A172 (cell line): ENCODE data around the gene CSPG4. TPM values are rescaled to one million over a fixed set of nuclear protein-coding genes. Genes with fewer than 3 reads are reported as not detected.
A peak's percentile ranks its signal among the peaks of the same experiment; 100 is the strongest.
"Not testable (repeated sequence)": the region's sequence is repeated elsewhere in the genome, so short reads cannot be mapped to it uniquely, and the experiment has no call there.

Experiments used
- DNase-seq: peaks from one replicate; pipeline ENCODE4 v3.0.0-alpha.2; 2015; ENCODE audit warnings: low spot score
- total RNA-seq: library from RNA; depleted of rRNA; stranded (reverse); fragments of >200 nt; shearing (Covaris generic); gene quantifications from 2 replicates; pipeline ENCODE4 v1.2.3, GENCODE V29; 2014

CSPG4 gene
- total RNA-seq, 1 experiment from 2014 or later: 171 TPM

DNA sequence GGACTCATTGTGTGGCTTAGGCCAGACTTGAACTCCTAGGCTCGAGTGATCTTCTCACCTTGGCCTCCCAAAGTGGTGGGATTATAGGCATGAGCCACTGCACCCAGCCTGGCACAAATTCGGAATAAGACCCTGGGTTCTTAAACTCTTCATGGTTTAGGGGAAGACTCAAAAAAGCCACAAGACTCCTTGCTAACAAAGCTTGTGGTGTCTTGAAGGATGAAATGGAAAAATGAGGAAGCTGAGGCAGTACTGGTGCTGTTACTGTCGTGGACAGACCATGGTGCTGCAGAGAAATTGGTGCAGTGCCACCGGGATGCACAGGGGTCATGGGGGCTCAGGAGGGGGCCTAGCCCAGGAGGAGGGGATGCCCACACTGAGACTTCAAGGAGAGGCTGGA, 20.3 kb downstream of the CSPG4 start:
- DNase-seq: not testable (repeated sequence)

DNA sequence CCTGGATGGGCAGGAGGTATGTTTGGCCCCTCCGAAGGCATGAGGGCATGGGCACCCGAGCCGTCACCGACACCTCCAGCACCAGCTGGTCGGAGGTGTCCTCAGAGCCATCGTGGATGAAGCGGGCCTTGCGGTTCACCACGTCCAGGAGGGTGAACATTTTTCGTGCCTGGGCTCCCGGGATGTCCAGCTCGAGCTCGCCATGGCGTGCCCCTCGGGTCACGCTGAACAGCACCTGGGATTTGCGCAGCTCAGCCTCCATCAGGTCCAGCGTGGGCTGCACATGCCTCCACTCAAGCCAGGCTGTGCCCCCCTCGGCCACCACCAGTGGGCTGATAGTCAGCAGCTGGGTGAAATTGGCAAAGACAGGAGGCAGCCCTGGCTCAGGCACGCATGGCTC, 23.2 kb downstream of the CSPG4 start:
- DNase-seq: not testable (repeated sequence)

DNA sequence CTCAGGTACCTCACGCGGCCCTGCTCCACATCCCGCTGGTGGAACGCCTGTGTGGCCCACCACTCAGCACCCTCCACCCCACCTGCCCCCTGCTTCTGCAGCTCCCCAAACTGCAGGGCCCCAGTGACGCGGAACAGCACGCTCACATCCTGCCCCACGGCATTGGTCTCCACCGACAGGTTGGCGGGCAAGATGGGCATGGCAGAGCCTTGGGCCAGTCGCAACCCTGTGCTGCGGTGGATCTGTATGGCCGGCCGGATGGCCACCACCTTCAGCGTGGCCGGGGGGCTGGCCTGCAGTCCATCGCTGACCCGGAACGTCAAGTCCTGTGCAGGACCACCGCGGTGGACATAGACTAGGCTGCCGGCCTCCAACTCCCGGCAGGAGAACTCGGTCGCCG, 23.8 kb downstream of the CSPG4 start:
- DNase-seq: no peak

DNA sequence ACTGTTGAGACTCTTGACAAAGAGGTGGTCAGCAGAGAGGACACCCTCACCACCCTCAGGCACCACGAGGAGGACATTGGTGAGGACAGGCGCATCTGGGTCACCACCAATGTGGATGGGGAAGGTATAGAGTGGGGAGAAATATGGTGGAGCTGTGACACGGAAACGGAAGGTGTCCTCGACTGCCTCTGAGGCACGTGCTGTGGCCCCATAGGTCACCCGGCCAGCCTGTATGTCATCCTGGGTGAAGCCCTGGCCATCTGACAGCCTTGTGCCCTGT, 24.4 kb downstream of the CSPG4 start:
- no peak for DNase-seq

DNA sequence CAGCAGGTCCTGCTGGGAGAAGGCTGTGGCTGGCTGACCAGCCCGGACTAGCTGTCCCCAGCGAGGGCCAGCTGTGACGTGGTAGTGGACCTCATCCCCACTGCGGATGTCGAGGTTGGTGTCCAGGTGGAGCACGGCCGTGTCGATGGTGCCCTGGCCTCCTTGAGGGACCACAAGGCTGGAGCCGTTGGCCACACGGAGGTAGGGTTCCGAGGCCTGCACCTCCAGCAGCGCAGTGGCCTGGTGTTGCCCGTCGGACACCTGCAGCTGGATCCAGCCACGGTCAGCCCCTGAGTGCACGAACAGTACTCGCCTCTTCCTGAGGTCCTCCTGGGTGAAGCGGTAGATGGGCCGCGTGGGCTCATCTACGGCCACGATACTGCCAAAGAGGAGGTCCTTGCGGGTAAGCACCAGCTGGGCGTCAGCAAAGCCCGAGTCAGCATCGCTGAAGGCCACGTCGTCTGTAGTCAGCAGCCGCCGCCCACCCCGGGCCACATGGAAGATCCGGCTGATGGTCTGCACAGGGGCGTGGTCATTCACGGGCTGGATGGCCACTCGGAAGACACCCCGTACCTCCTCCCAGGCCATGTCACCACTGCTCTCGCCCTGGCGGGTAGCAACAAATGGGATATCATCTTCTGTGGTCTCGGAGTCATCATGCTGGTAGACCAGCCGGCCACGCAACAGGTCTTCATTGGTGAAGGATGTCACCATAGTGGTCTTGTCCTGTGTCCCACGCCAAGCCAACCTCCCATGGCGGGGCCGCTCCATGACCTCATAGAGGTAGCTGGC, 25.0 kb downstream of the CSPG4 start:
- DNase-seq: no peak

DNA sequence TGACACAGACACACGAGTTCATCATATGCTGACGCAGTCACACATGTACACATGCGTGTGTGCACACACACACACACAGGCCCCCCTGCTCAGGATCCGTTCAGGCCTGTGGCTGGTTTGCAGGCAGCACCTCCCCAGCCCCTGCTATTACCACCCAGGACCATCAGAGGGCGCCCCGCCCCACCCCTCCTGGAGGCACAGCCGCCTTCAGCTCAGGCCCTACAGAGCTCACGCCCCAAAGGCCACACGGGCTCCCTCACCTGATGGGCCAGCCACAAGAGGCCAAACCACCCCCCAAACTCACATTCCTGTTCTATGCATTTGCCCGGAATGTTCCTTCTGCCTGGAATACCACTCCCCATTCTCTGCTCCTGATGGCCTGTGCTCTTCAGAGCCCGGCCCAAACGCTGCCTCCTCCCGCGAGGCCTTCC, 26.4 kb downstream of the CSPG4 start:
- DNase-seq: peak; percentile 44

DNA sequence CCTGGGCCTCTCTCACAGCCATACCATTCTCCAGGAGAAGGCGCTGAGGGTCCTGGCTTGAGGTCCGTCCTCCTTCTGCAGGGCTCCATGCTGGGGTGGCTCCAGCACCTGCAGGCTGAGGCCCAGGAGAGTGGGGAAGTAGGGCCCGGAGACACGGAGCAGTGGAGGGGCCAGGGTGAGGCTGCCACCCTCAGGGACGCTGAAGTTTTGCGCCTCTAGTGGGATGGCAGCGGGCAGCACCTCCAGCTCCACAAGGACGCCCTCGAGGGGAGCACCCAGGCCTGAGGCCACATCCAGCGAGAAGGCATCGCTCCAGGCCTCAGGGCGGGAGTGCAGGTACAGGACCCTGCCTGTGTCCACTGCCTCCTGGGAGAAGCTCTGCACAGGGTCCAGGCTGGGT, 27.5 kb downstream of the CSPG4 start:
- DNase-seq: no peak

DNA sequence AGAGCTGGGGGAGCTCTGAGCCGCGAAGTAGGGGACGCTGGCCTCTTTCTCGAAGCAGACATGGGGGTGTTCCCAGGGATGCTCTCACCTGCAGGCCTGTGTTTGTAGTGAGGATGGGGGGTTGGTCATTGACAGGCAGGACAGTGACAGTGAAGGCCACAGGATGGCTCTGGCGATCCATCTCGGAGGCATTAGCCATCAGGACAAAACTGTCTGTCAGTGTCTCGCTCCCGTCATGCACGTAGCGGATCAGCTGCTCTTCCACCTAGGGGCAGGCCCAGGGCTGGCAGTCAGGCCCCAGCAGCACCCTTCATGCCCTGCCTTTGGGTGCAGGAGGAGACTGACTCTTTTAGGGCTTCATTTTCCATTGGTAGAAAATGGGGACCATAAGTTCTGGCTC, 28.0 kb downstream of the CSPG4 start:
- no peak for DNase-seq

DNA sequence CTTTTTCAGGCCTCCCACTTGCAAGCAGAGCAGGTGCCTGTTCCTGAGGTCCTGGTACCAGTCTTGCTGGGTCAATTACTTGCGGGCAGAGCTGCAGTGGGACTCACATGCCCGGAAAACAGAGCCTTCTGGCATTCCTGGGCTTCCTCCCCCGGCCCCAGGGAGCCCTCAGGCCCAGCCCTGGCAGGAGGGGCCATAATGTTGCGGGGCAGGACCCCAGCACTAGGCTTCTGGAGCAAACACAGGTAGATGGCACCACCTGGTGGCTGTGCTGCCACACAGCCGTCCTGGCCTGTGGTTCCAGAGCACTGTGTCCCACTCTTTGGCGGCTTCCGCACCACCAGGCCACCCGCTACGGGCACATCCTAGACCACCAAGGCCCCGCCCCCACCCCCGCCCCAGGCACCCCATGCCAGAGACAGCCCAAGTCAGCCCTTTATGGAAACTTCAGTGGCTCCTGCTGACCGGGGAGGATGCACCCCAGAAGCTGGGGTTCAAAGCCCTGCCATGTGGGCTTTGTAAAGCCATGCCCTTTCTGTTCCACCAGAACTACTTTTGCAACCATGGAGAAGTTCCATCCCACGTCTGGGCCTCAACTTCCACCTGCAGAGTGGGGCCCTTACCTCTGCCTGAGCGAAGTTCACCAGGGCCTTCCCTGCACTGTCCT, 28.9 kb downstream of the CSPG4 start:
- peak; percentile 38 for DNase-seq

DNA sequence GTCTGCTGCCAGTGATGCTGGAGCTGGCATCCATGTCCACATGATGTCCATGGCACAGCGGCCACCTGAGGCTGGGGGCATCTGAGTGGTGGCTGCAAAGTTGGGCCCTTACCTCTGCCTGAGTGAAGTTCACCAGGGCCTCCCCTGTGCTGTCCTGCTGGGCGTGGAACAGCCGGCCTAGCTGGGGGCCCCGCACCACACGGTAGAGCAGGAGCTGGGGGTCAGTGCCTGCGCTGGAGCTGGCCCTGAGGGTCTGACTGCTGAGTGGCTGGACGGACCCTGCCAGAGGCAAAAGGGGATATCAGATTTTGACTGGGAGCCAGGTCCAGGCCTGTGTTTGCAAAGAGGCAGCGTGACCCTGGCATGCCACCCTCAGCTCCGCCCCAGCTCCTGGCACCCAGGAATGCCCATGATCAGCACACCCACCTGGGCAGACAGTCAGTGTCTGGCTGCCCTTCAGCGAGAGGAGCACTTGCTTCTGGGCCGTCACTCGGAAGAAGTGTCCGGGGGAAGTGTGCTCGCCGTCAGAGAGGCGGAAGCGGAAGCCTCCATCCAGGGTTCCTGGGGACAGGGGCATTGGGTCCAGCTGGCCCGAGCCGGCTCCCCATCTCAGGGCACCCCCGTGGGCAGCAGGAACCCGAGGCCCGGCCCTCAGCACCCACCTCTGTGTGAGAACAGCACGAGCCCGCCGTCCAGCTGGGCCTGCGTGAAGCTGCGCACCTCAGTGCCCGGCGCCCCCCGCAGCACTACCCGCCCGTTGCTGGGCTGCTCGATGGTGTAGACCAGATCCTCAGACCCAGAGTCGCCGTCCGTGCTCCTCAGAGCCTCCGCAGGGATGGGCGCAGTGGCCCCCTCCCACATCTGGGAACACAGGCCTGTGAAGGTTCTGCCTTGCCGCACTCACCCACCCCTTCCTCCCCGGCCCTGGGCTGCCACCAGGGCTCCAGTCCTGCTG, 30.2 kb downstream of the CSPG4 start:
- DNase-seq: no peak

DNA sequence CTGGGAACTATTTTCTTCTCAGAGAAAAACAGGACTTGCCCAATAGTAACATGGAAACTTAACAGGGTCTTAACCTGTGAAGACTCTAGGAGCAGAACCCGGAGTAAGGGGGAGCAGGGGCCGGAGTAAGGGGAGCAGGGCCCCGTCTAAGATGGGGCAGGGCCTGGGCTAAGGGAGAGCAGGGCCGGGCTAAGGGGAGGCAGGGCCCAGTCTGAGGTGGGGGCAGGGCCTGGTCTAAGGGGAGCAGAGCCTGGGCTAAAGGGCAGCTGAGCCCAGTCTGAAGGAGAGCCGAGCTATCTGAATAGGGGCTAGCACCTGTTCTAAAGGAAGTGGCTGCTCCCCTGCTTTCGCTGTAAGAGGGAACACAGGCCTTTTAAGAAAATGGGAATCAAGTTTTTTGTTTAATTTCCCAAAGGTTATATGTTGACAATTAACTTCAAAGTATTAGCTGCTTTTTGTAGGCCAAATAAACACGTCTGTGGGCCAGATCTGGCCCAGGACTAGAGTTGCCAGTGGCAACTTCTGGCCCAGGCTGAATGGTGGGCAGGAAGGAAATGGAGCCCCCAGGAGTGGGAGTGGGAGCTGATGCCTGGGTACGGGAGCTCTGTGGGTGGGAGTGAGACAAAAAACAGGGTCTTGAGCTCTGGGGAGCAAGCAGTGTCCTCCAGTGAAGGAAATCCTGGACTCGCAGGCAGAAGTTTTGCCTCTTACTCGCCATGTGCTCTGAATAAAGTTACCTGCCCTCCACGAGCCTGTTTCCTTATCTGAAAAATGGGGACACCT, 32.5 kb downstream of the CSPG4 start:
- DNase-seq: no peak

DNA sequence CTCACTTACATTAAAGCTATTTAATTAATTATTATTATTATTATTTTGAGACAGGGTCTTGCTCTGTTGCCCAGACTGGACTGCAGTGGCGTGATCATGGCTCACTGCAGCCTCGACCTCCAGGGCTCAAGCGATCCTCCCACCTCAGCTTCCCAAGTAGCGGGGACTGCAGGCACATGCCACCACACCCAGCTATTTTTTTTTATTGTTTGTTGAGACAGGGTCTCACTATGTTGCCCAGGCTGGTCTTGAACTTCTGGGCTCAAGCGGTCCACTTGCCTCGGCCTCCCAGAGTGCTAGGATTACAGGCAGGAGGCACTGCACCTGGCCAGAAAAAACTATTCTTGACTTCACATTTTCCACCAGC, 34.3 kb downstream of the CSPG4 start:
- DNase-seq: not testable (repeated sequence)

DNA sequence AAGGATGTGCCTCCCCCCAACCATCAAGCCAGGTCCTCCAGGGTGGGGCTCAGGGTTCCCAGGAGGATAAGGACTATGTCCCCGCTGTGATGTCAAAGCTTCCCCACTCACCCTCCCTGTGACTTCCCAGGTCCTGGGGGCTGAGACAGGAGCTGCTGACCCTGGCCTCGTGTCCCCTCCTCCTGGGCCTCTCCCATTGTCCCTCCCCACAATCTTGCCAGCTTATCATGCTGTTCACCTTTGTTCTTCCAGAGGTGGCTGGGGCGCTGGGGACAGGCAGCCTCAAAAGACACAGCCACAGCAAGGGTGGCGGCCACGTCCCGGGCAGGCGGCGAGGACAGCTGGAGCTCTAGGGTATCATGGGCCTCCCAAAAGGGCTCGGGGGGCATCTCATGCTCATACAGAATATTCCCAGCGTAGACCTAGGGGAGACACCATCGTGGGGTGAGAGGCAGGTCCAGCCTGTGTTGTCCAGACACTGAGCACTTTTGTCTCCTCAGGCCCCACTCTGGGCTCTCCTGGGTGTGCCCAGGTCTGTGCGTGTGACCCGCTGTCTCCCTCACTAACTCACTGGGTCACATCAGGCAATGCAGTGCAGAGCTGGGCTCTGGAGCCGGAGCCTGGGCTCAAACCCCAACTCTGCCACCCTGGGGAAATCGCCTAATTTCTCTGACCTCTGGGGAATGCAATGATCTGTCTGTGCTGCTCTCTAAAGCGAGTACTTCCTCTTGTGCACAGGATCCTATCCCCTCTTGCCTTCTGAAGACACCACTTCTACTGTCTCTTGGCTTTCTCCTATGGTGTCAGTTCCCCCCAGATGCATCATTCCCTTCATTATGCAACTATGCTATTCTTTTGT, 35.0 kb downstream of the CSPG4 start:
- no peak for DNase-seq

DNA sequence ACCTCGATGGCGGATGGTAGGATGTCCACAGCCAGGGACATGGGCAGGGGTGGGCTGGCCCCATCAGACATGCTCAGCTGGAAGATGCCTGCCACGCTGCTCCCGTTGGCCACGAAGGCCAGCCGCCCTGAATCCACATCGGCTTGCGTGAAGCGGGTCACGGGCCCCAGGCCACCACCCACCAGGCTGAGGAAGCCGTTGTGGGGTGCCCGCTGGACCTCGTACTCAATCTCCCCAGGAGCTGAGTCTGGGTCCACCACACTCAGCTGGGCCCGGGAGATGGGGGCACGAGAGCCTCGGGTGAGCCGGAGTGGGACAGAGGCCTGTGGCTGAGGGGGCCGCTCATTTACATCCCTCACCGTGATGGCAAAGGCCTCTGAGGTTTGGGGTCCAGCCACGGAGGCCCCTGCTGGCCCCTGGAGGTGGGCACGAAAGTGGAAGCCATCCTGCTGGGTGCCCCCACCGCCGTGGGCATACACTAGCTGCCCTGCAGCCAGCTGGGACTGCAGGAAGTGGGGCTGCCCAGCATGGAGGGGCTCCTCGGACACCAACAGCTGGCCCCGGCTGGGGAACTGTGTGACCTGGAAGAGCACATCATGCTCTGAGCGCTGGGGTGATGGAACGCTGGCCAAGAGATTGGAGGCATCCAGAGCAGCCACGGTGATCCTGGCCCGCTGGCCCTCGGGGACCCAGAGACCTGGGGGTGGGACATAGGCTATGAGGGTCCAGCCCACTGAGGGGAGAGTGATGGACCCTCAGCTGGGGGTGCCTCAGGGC, 35.8 kb downstream of the CSPG4 start:
- no peak for DNase-seq

DNA sequence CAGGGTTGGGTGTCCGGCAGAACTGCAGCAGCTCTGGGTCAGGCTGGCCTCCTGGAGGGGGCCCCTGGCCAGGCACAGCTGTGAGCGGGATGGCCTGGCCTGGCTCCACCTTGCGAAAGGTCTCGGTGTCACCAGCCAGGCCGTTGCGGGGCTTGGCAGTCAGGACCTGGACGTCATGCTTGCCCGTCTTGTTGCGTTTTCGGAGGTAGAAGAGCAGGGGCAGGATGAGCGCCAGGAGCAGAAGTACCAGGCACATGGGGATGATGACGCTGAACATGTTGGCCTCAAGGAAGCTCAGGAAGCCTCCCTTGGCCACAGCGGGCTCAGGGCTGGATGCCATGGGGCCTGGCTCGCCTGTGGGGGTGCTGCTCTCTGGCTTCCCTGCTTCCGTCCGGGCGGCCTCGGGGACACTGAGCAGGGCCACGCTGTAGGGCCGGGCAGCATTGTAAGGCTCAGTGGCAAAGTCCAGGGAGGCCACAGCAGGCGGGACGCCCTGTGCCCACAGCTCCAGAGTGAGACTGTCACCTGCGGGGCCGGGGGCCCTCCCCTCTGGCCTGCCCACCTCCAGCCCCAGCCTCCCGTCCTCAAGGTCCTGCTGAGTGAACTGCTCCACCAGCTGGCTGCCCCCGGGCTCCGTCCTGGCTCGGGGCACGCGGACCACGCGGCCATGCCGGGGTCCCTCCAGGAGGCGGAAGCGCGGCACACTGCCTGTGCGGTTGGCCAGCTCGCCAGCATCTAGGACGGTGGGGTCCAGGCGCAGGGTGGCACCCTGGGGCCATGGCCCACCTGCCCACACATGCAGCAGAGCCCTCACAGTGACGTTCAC, 36.9 kb downstream of the CSPG4 start:
- no peak for DNase-seq

DNA sequence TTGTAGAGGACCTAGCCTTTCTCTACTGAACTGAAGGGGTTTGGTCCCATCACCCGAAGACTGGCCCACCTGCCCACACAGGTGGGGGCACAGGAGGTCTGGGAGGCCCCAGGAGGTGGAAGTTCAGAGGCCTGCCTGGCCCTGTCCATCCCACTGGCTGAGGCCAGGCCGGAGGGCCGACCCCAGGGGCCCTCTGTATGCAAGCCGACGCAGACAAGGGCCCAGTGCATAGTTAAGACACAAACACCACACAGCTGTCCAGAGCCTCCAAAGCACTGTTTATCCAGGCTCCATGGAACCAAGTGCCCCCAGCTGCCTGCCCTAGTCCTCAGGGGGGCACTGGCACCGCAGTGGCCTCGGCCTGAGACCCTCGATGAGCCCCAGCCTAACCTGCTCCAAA, 38.3 kb downstream of the CSPG4 start:
- no peak for DNase-seq

DNA sequence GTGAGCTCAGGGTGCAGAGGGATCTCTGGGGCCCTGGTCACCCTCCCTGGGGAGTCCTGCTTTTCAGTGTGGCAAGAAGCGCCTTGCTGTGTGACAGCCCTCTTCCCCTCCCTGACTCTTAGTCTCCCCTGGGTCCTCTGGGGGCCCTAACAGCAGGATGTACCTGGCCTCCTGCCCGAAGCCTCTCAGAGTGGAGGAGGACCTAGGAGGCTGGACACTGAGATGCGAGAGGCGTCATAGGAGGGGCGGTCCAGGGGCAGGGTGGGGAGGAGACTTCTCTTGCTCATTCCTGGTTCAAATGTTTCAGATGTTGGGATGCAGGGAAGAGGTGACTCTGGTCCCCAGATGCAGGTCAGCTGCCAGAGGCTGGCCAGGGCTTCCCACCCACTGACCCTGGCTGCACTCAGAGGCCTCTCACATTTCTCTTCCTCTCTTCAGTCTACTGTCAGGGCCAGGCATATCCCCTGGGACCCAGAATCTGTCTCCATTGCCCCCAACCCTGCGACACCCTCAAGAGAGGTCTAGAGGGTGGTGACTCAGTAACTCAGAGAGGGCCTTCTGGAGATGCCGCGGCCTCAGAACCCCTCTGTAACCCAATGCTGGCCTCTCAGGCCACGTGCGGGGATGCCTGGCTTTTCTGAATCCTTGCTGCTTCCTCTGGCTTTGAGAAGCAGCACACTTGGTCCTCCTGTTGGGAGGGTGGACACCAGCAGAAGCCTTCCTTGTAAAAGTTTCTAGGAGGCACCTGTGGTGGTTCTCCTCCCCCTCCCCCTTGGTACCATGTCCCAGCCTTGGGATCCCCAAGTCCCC, 39.0 kb downstream of the CSPG4 start:
- peak; percentile 80 for DNase-seq
